ENCODE results near the gene TNFAIP3. TPM values are rescaled to one million over a fixed set of nuclear protein-coding genes. Genes with fewer than 3 reads are reported as not detected.
"Not testable (repeated sequence)": the region's sequence is repeated elsewhere in the genome, so short reads cannot be mapped to it uniquely, and the experiment has no call there.

The TNFAIP3 gene
- total and polyA plus RNA-seq, 2 donors (not counting 1 experiment from before 2014, with no cell fraction given): 7.8 to 23.5 TPM

DNA sequence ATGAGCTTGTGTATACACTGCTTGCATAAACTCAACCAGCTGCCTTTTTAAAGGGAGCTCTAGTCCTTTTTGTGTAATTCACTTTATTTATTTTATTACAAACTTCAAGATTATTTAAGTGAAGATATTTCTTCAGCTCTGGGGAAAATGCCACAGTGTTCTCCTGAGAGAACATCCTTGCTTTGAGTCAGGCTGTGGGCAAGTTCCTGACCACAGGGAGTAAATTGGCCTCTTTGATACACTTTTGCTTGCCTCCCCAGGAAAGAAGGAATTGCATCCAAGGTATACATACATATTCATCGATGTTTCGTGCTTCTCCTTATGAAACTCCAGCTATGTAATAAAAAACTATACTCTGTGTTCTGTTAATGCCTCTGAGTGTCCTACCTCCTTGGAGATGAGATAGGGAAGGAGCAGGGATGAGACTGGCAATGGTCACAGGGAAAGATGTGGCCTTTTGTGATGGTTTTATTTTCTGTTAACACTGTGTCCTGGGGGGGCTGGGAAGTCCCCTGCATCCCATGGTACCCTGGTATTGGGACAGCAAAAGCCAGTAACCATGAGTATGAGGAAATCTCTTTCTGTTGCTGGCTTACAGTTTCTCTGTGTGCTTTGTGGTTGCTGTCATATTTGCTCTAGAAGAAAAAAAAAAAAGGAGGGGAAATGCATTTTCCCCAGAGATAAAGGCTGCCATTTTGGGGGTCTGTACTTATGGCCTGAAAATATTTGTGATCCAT, 15.3 kb downstream of the TNFAIP3 start:
- TF ChIP-seq EZH2 (IDR thresholded peaks at IDR 0.05; ENCODE audit: low read length, missing control alignments): no peak
- TF ChIP-seq, protein P1, sequence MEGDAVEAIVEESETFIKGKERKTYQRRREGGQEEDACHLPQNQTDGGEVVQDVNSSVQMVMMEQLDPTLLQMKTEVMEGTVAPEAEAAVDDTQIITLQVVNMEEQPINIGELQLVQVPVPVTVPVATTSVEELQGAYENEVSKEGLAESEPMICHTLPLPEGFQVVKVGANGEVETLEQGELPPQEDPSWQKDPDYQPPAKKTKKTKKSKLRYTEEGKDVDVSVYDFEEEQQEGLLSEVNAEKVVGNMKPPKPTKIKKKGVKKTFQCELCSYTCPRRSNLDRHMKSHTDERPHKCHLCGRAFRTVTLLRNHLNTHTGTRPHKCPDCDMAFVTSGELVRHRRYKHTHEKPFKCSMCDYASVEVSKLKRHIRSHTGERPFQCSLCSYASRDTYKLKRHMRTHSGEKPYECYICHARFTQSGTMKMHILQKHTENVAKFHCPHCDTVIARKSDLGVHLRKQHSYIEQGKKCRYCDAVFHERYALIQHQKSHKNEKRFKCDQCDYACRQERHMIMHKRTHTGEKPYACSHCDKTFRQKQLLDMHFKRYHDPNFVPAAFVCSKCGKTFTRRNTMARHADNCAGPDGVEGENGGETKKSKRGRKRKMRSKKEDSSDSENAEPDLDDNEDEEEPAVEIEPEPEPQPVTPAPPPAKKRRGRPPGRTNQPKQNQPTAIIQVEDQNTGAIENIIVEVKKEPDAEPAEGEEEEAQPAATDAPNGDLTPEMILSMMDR (conservative IDR thresholded peaks at IDR 0.05 in 1 of 2, IDR thresholded peaks at IDR 0.05 in 1 of 2; ENCODE audit: low read depth in 1 of 2, low read length in 2 of 2): no peak
- no peak overlapping the region for H2AFZ ChIP-seq (ENCODE audit: low read length)
- peaks cover 4% of the 10 kb centered on the region for H3K4me1 ChIP-seq (ENCODE audit: control insufficient read depth, extremely low read depth, insufficient read depth, low read length)
- peaks cover 13% of the 10 kb centered on the region for H3K36me3 ChIP-seq (ENCODE audit: control insufficient read depth, insufficient read depth, low read length)
- peaks cover 4% of the 10 kb centered on the region for H3K79me2 ChIP-seq (ENCODE audit: control insufficient read depth, insufficient read depth, low read length)
- H3K27ac ChIP-seq (ENCODE audit: insufficient read depth, low read length): no peak overlapping the region
- H3K4me2 ChIP-seq (ENCODE audit: extremely low read depth, insufficient read depth, low read length): no peak overlapping the region
- H3K9ac ChIP-seq (ENCODE audit: insufficient read depth, low read length): no peak overlapping the region
- no peaks in the 10 kb centered on the region for H3K27me3 ChIP-seq (ENCODE audit: control insufficient read depth, insufficient read depth, low read length)
- no peak overlapping the region for H3K4me3 ChIP-seq (replicated peaks in 1 of 4; ENCODE audit: control extremely low read depth in 1 of 4, insufficient read depth in 1 of 4, low read depth in 3 of 4, low read length in 4 of 4)
- peak in 1 of 2 donors; percentile 42 for DNase-seq (ENCODE audit: low read depth in 2 of 2)
- H3K9me3 ChIP-seq (ENCODE audit: control insufficient read depth, insufficient read depth, low read depth, low read length): no peaks in the 10 kb centered on the region
- no peaks in the 10 kb centered on the region for H4K20me1 ChIP-seq (ENCODE audit: control insufficient read depth, extremely low read depth, insufficient read depth, low read length)

DNA sequence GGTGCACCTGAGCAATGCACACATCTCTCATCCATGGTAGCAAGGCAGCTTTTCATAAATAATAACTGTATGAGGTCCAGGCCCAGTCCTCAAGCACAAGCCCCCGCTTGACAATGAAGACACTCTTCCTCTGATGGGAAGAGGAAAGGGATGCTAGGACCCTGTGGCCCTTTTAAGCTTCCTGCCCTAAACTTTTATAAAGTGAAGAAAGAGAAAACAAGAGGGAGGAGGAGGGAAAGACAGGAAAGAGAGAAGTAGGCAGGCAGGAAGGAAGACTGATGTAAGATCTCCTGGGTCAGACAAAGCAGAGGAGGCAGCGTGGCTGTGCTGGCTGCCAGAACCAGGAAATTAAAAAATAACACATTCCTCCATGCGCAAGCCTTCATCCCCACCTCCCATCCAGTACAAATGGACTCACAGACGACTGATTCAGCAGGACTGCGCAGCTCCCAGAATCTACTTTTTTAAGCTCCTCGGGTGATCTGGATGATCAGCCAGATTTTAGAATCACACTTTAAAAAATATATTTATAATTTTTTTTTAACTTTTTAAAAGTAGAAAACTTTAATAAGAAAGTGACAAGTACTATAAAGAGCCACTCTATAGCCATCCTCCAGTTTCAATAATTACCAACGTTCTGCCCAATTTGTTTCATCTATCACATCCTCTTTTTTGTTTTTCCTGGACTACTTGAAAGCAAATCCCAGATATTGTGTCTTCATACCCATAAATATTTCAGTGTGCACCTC, 16.5 kb downstream of the TNFAIP3 start:
- Histone ChIP-seq H3K4me3 (replicated peaks in 1 of 4; ENCODE audit: control extremely low read depth in 1 of 4, insufficient read depth in 1 of 4, low read depth in 3 of 4, low read length in 4 of 4) (no peak overlapping the region), H3K4me1 (ENCODE audit: control insufficient read depth, extremely low read depth, insufficient read depth, low read length) (peaks cover 4% of the 10 kb centered on the region), H3K9me3 (ENCODE audit: control insufficient read depth, insufficient read depth, low read depth, low read length) (no peaks in the 10 kb centered on the region), H3K27ac (ENCODE audit: insufficient read depth, low read length) (peak overlapping the region; percentile 41), H3K9ac (ENCODE audit: insufficient read depth, low read length) (no peak overlapping the region), H2AFZ (ENCODE audit: low read length) (no peak overlapping the region), H3K27me3 (ENCODE audit: control insufficient read depth, insufficient read depth, low read length) (no peaks in the 10 kb centered on the region), H4K20me1 (ENCODE audit: control insufficient read depth, extremely low read depth, insufficient read depth, low read length) (no peaks in the 10 kb centered on the region), H3K79me2 (ENCODE audit: control insufficient read depth, insufficient read depth, low read length) (peaks cover 4% of the 10 kb centered on the region), H3K4me2 (ENCODE audit: extremely low read depth, insufficient read depth, low read length) (no peak overlapping the region), H3K36me3 (ENCODE audit: control insufficient read depth, insufficient read depth, low read length) (peaks cover 10% of the 10 kb centered on the region)
- TF ChIP-seq, protein P1 (conservative IDR thresholded peaks at IDR 0.05 in 1 of 2, IDR thresholded peaks at IDR 0.05 in 1 of 2; ENCODE audit: low read depth in 1 of 2, low read length in 2 of 2): no peak
- no peak for TF ChIP-seq EZH2 (IDR thresholded peaks at IDR 0.05; ENCODE audit: low read length, missing control alignments)
- peak in 1 of 2 donors; percentile 24 for DNase-seq (ENCODE audit: low read depth in 2 of 2)

DNA sequence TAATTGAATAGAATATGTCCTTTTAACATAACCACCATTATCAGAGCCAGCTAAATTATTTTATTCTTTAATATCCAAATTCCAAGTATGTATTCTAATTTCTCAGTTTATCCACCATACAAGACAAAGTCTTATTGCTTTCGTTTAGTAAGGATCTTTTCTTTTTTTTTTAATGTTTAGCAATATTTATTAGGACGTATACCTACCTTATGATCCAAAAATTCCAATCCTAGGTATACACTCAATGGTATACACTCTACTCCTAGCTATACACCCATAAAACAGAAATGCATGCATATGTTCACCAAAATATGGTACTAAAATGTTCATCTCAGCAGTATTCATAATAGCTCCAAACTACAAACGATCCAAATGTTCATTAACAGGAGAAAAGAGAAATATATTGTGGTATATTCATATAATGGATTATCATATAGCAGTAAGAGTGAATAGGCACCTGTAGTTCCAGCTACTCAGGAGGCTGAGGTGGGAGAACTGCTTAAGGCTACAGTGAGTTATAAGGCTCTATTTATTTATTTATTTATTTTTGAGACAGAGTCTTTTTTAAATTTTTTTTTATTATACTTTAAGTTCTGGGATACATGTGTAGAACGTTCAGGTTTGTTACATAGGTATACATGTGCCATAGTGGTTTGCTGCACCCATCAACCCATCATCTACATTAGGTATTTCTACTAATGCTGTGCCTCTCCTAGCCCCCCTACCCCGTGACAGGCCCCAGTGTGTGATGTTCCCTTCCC, 17.3 kb downstream of the TNFAIP3 start:
- no peak overlapping the region for H3K4me3 ChIP-seq (replicated peaks in 1 of 4; ENCODE audit: control extremely low read depth in 1 of 4, insufficient read depth in 1 of 4, low read depth in 3 of 4, low read length in 4 of 4)
- H3K79me2 ChIP-seq (ENCODE audit: control insufficient read depth, insufficient read depth, low read length): no peaks in the 10 kb centered on the region
- H3K27ac ChIP-seq (ENCODE audit: insufficient read depth, low read length): no peak overlapping the region
- H3K4me1 ChIP-seq (ENCODE audit: control insufficient read depth, extremely low read depth, insufficient read depth, low read length): no peaks in the 10 kb centered on the region
- H2AFZ ChIP-seq (ENCODE audit: low read length): no peak overlapping the region
- no peak for TF ChIP-seq EZH2 (IDR thresholded peaks at IDR 0.05; ENCODE audit: low read length, missing control alignments)
- TF ChIP-seq, protein P1 (conservative IDR thresholded peaks at IDR 0.05 in 1 of 2, IDR thresholded peaks at IDR 0.05 in 1 of 2; ENCODE audit: low read depth in 1 of 2, low read length in 2 of 2): no peak
- no peak overlapping the region for H3K9ac ChIP-seq (ENCODE audit: insufficient read depth, low read length)
- no peak overlapping the region for H3K4me2 ChIP-seq (ENCODE audit: extremely low read depth, insufficient read depth, low read length)
- H3K9me3 ChIP-seq (ENCODE audit: control insufficient read depth, insufficient read depth, low read depth, low read length): no peaks in the 10 kb centered on the region
- no peaks in the 10 kb centered on the region for H4K20me1 ChIP-seq (ENCODE audit: control insufficient read depth, extremely low read depth, insufficient read depth, low read length)
- peaks cover 5% of the 10 kb centered on the region for H3K36me3 ChIP-seq (ENCODE audit: control insufficient read depth, insufficient read depth, low read length)
- DNase-seq (ENCODE audit: low read depth in 2 of 2): no peak
- H3K27me3 ChIP-seq (ENCODE audit: control insufficient read depth, insufficient read depth, low read length): no peaks in the 10 kb centered on the region

DNA sequence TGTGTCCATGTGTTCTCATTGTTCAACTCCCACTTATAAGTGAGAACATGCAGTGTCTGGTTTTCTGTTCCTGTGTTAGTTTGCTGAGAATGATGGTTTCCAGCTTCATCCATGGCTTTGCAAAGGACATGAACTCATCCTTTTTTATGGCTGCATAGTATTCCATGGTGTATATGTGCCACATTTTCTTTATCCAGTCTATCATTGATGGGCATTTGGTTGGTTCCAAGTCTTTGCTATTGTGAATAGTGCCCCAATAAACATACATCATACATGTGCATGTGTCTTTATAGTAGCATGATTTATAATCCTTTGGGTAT, 17.8 kb downstream of the TNFAIP3 start:
- H3K36me3 ChIP-seq (ENCODE audit: control insufficient read depth, insufficient read depth, low read length); H3K4me1 ChIP-seq (ENCODE audit: control insufficient read depth, extremely low read depth, insufficient read depth, low read length); H3K27ac ChIP-seq (ENCODE audit: insufficient read depth, low read length); H4K20me1 ChIP-seq (ENCODE audit: control insufficient read depth, extremely low read depth, insufficient read depth, low read length); H3K79me2 ChIP-seq (ENCODE audit: control insufficient read depth, insufficient read depth, low read length); H3K9me3 ChIP-seq (ENCODE audit: control insufficient read depth, insufficient read depth, low read depth, low read length); H3K4me2 ChIP-seq (ENCODE audit: extremely low read depth, insufficient read depth, low read length); H3K9ac ChIP-seq (ENCODE audit: insufficient read depth, low read length); DNase-seq (ENCODE audit: low read depth in 2 of 2); H3K27me3 ChIP-seq (ENCODE audit: control insufficient read depth, insufficient read depth, low read length); H3K4me3 ChIP-seq (replicated peaks in 1 of 4; ENCODE audit: control extremely low read depth in 1 of 4, insufficient read depth in 1 of 4, low read depth in 3 of 4, low read length in 4 of 4); H2AFZ ChIP-seq (ENCODE audit: low read length): not testable (repeated sequence)
